ENCODE measurements around the gene INSYN1.
"Not testable (repeated sequence)": the region's sequence is repeated elsewhere in the genome, so short reads cannot be mapped to it uniquely, and the experiment has no call there.

The INSYN1 gene

GRCh38 chr15:73753250-73754130 is at the start of gene INSYN1:
TSS of gene INSYN1 (minus strand) at chr15:73753351. CDS start at chr15:73751130, 2,221 bp downstream.
- DNase-seq: no peak

GRCh38 chr15:73802431-73803041 is 49.4 kb upstream of the INSYN1 start:
- no peak for DNase-seq

GRCh38 chr15:73800662-73801345 is 47.7 kb upstream of the INSYN1 start:
- no peak for DNase-seq

- no peak for DNase-seq
Observed at GRCh38 chr15:73799466-73799865, 46.3 kb upstream of the INSYN1 start.

GRCh38 chr15:73797366-73798158 is 44.4 kb upstream of the INSYN1 start:
- no peak for DNase-seq

- DNase-seq: no peak
Observed at GRCh38 chr15:73796331-73796831, 43.2 kb upstream of the INSYN1 start.

GRCh38 chr15:73794443-73795133 is 41.4 kb upstream of the INSYN1 start:
- no peak for DNase-seq

GRCh38 chr15:73792899-73793541 is 39.9 kb upstream of the INSYN1 start:
- DNase-seq: not testable (repeated sequence)

- DNase-seq: no peak
Observed at GRCh38 chr15:73792415-73792814, 39.3 kb upstream of the INSYN1 start.

GRCh38 chr15:73789521-73790240 is 36.5 kb upstream of the INSYN1 start:
- no peak for DNase-seq

- no peak for DNase-seq
Observed at GRCh38 chr15:73787621-73788020, 34.5 kb upstream of the INSYN1 start.

- no peak for DNase-seq
Observed at GRCh38 chr15:73786538-73786937, 33.4 kb upstream of the INSYN1 start.

- not testable (repeated sequence) for DNase-seq
Observed at GRCh38 chr15:73785256-73786014, 32.3 kb upstream of the INSYN1 start.

GRCh38 chr15:73784291-73784690 is 31.1 kb upstream of the INSYN1 start:
- DNase-seq: no peak

GRCh38 chr15:73782344-73782959 is 29.3 kb upstream of the INSYN1 start:
- DNase-seq: no peak

GRCh38 chr15:73781038-73781925 is 28.1 kb upstream of the INSYN1 start:
- DNase-seq: no peak

GRCh38 chr15:73779974-73780373 is 26.8 kb upstream of the INSYN1 start:
- DNase-seq: no peak

GRCh38 chr15:73777741-73778140 is 24.6 kb upstream of the INSYN1 start:
- DNase-seq: no peak

Measured in NCI-H345 (cell line).